GM19025 (cell line): ENCODE measurements around the gene SMYD3.

Source experiments
- ATAC-seq: cut with Tn5 transposase; IDR thresholded peaks from one replicate; pipeline ENCODE4 v1.9.1; 2021; ENCODE audit warnings: mild to moderate bottlenecking, low read depth, moderate library complexity; ENCODE audit not compliant: unreplicated experiment

SMYD3 gene

GRCh38 chr1:246476771-246477170, 30.3 kb downstream of the SMYD3 start:
- no peak for ATAC-seq

- no peak for ATAC-seq
Observed at GRCh38 chr1:246471688-246472087, 35.4 kb downstream of the SMYD3 start.

DNA sequence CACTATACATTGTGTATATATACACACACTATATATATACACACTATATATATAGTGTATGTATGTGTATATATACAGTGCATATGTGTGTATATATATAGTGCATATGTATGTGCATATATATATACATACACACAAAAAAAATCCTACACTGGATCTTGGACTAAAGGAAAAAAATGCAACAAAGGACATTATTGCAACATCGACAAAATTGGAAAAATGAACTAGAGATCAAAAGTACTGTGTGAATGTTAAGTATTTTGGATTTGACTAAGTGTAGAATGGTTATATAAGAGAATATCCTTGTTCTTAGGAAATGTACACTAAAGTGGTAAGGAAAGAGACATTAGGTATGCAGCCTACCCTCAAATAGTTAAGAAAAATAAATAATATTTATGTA, 36.5 kb downstream of the SMYD3 start:
- no peak for ATAC-seq

- no peak for ATAC-seq
Observed at GRCh38 chr1:246462986-246463385, 44.1 kb downstream of the SMYD3 start.

DNA sequence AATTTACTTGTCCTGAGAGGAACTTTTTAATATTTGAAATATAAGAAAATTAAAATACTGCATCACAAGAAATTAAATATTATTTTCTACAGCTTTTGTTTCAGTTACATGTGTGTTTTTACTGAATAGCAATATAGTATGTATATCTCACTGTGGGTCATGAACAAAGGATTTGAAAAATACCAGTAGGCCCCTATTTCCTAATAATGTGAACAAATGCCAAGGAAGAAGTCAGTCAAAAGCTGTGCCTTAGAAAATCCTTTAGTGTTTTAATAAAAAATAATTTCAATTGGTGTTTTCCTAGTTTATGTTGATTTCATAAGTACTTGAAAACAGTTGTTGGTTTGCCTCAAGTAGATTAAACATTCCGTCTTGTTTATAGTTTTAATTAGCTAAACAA, 46.7 kb downstream of the SMYD3 start:
- no peak for ATAC-seq

GRCh38 chr1:246459221-246459620, 47.9 kb downstream of the SMYD3 start:
- ATAC-seq, result no peak

GRCh38 chr1:246455476-246455875, 51.6 kb downstream of the SMYD3 start:
- ATAC-seq, result no peak

DNA sequence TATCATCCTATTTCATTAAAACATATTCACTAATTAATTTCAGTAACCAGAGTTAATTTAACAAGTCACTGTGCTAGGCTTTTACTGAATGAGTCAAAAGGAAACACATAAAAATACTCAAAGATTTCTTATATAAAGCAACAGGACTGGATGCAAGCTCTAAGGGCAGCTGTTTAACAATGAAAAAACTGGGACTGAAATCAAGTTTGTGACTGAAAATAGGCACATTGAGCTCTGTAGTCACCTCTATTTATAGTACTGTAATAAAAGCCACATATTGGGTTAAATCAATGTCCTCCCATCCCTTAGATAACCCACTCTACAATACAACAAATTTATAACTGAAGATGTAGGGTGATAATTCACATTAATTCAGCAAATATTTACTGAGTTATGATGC, 52.4 kb downstream of the SMYD3 start:
- no peak for ATAC-seq

DNA sequence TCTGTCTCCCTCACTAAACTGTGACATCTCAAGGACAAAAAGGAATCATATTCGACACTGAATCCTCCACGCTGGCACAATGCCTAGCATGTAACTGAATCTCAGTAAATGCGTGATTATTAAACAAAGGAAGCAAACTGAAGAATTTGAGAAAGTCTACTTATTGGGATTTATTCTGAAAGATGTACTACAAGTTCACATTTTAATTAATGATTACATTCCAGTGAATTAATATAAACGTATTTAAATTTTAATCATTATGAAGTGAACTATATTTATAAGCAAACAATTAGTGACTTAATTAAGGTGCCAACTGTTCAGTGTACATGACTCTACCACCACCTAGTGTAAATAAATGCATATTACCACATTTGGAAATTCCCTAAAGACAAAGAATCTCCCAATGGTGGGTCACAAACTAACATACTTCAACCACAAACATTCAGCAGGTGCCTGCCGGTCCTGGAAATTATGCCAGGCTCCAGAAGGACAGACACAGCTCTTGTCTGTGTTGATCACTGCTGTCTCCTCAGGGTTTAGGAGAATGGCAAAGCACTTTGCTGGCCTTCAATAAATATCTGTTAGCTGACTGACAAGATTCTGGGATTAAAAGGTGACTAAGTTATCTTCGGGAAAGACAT, 56.3 kb downstream of the SMYD3 start:
- no peak for ATAC-seq

GRCh38 chr1:246448373-246448772, 58.7 kb downstream of the SMYD3 start:
- no peak for ATAC-seq

DNA sequence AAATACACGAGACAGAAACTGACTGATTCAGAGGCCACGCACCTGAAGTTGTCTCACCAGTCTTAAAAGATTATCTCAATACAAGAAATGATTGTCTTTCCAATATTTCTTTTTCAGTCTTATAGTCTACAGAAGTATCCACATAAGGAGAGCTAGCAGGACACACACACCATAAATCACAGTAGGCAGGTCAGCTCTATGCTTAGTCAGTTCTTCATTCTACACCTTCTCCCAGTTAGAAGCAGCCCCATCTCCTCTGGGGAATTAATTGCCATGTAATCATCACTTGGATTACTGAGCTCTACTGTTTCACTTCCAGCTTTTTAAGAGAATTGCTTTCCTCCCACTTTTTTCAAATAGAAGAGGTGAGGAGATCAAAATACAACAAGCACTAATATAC, 59.6 kb downstream of the SMYD3 start:
- ATAC-seq, result no peak

DNA sequence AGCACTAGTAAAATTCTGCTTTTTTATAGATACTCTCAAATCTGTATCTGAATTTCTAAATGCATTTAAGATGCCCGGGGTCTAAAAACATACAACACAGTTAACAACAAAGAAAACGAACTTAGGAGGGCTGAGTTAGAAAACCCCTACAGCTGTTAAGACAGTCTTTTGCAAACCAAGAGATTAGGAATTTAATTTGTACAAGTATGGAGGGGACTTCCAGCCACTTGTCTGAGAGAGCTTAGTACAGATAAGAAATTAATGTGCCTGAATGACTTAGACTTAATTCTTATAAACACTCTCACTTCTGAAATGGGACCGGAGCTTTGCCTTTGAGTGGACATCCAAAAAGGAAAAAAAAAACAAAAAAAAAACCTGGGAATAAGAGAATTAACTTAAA, 61.6 kb downstream of the SMYD3 start:
- ATAC-seq, result no peak

GRCh38 chr1:246444617-246445016, 62.5 kb downstream of the SMYD3 start:
- no peak for ATAC-seq

DNA sequence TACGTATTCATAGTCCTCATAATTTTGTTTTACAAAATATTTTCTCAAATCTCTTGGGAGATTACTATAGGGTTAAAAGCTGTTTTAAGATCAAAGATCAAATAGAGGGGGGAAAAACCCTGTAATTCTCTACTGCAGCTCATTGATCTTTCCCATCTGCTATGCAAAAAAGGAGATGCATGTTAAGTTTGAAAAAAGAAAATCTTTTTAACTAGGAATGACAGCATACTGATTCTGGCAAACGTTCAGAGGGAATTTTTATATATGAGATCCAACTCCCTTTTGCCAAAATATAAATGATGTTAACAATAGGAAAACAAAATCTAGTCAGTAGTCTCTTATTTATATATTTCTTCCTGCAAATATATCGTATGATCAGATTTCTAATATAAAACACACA, 69.1 kb downstream of the SMYD3 start:
- ATAC-seq, result no peak

DNA sequence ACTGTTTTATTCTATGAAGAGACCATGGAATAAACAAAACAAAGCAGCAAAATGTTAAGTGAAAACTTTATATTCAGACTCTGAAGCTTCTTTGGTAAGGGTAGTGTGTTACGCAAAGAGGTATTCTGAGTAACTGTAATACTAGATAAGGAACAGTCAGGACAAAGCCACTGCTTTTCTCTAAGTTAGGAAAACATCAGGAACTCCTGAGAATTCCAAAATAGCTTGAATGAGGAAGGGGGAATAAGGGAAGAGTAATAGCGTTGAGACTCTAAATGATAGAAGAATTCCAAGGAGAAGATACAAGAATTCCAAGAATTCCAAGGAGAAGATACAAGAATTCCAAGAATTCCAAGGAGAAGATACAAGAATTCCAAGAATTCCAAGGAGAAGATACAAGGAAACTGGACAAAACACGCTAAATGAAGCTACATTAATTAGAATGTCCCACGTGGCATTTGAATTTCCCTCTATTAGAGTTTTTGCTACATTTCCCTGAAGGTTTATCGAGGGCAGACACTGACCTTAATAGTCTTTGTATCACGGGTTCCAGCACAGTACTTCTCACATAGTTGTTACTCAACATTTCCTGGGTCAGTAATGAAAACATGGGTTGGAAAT, 71.5 kb downstream of the SMYD3 start:
- no peak for ATAC-seq

DNA sequence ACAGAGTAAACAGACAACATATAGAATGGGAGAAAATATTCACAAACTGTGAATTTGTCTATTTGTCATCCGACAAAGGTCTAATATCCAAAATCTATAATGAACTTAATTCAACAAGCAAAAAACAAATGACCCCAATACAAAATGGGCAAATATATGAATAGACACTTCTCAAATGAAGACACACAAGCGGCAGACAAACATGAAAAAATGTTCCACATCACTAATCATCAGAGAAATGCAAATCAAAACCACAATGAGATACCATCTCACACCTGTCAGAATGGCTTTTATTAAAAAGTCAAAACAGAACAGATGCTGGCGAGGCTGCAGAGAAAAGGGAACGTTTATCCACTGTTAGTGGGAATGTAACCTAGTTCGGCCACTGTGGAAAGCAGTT, 72.7 kb downstream of the SMYD3 start:
- no peak for ATAC-seq

DNA sequence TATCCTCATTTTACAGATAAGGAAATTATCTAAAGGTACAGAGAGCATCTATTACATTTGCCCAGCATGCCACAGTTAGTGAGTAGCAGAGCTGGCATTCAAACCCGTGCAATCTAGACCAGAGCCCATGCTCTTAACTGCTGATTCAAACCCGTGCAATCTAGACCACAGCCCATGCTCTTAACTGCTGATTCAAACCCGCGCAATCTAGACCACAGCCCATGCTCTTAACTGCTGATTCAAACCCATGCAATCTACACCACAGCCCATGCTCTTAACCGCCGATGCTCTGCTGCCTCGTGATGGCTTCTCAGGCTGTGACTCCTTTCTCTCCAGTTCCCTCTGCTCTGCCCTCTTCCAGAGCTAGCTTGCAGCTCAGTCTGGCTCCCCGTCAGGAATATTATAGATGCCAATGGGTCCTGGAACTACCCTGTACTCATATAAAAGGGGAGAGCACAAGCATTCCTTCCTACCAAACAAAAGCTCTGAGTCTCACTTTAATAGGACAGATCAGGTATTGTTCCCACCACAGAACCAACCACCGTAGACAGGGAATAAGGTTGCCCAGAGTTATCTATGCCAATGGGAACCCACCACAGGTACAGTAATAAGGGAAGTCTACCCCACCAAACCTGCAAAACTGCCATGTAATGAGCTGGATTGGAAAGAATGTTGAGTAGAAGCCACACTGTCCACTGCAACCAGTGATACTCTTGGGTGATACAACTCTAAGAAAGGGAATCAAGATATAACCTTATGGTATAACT, 78.4 kb downstream of the SMYD3 start:
- ATAC-seq, result no peak

GRCh38 chr1:246427611-246428010, 79.5 kb downstream of the SMYD3 start:
- no peak for ATAC-seq

- ATAC-seq, result no peak
Observed at GRCh38 chr1:246425895-246426294, 81.2 kb downstream of the SMYD3 start.

DNA sequence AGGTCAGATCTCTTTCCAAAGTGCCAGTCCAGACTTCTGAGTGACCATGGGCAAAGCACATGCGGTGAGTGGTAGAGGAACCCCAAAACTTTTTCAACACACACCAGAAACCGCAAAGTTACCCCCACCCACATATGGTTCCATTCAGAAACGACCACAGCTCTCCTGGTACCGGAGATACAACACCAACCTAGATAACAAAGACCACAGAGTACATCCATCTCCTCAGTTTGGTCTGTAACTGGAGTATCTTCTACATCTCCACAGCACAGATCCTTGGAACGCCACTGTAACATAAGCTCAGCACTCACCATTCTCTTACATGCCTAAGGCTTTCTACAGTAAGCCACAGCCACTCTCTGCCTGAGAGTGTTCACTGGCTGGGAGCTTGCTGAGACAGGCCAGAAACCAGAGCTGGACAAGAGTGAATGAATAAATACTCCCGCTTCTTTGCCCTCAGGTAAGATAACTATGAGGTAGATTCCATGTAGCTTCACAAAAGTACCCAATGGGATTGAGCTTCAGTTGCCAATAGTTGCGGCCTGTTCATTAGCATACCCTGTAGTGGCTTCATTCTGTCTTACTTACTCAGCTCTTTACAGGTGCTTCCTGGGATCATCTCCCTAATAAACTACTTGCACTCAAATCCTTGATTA, 81.8 kb downstream of the SMYD3 start:
- ATAC-seq, result no peak

GRCh38 chr1:246420300-246420699, 86.8 kb downstream of the SMYD3 start:
- ATAC-seq, result no peak
